Heart left ventricle (tissue), 13 donors: ENCODE data around the gene SAA4.

Experiments used
- POLR2A ChIP-seq, 2 donors: fragments of 450-650 bp; IDR thresholded peaks; one replicate each; pipeline ENCODE4 v1.6.1; 2017; ENCODE audit warnings: antibody characterized with exemption in 2 of 2, mild to moderate bottlenecking in 2 of 2, moderate library complexity in 2 of 2
- TF ChIP-seq, protein P1 (sequence below), 12 donors: fragments of 200-600 bp; sonication (generic) in 4 of 12; IDR thresholded peaks; one replicate each; pipeline versions ENCODE4 v1.5.0 to v1.8.0; 2018 to 2022; ENCODE audit warnings: antibody characterized with exemption in 12 of 12, mild to moderate bottlenecking in 5 of 12
- donor health status: ischemic (EF 13 %, LVEDD 7.1; RV severe dilation, severe dysfunction).
- donor health status: DM: no; HTN: yes; CAD: no.
- donor health status: DM: no; HTN: no; CAD: no.
- donor health status: ischemic (EF 25% LVEDD 6.9; RV normal size, moderate dysfunction).
- donor health status: ischemic (EF 25% LVEDD 5.7; RV mildly dilated, moderate dysfunction).
- donor health status: ischemic (EF 35%, LVEDD 5.7; RV mildly dilated, moderate dysfunction).
- donor health status: nonischemic (EF 11% LVEDD 7.7; RV severe dilation, severe dysfunction).
- donor health status: DM: yes; HTN: yes; CAD: no.
- donor health status: PGD.
- donor health status: ischemic (EF 29% LVEDD 5.4; RV normal size, mild dysfunction).
- donor health status: nonischemic (EF 23%, LVEDD 6.1; RV moderate dilation, normal function).

DNA sequence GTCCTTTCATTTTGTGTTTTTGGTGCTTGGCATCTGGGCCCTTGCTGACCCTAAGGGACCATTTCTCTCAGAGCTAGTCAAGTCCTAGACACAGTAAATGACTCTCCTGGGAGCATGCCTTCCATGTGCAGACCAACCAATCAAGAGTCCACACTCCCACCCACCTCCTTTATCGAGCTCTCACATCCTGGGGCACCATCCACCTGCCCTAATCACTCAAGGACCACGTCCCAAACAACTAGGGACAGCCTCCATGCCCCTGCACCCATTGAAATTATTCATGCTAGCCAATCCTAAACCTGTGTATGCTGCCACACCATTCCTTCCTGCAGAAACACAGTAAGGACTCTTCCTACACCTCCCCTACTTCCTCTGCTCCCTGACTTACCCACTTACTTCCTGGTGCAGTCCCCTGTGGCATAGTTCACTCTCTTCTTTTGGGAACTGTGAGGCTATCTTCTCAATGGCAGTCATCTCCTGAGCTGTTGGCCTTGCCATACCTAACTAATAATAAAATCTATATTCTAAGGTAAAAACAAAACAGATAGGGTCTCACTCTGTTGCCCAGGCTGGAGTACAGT, 18.3 kb upstream of the SAA4 start:
- TF ChIP-seq, protein P1, sequence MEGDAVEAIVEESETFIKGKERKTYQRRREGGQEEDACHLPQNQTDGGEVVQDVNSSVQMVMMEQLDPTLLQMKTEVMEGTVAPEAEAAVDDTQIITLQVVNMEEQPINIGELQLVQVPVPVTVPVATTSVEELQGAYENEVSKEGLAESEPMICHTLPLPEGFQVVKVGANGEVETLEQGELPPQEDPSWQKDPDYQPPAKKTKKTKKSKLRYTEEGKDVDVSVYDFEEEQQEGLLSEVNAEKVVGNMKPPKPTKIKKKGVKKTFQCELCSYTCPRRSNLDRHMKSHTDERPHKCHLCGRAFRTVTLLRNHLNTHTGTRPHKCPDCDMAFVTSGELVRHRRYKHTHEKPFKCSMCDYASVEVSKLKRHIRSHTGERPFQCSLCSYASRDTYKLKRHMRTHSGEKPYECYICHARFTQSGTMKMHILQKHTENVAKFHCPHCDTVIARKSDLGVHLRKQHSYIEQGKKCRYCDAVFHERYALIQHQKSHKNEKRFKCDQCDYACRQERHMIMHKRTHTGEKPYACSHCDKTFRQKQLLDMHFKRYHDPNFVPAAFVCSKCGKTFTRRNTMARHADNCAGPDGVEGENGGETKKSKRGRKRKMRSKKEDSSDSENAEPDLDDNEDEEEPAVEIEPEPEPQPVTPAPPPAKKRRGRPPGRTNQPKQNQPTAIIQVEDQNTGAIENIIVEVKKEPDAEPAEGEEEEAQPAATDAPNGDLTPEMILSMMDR (IDR thresholded peaks at IDR 0.05), result no peak
- no peak for TF ChIP-seq POLR2A (IDR thresholded peaks at IDR 0.05)
